ENCODE measurements around the gene ANTXR2. TPM values are rescaled to one million over a fixed set of nuclear protein-coding genes. Genes with fewer than 3 reads are reported as not detected.

The ANTXR2 gene
- total and polyA plus RNA-seq, 4 donors = 35.3 to 74.6 (median 41.2) TPM

DNA sequence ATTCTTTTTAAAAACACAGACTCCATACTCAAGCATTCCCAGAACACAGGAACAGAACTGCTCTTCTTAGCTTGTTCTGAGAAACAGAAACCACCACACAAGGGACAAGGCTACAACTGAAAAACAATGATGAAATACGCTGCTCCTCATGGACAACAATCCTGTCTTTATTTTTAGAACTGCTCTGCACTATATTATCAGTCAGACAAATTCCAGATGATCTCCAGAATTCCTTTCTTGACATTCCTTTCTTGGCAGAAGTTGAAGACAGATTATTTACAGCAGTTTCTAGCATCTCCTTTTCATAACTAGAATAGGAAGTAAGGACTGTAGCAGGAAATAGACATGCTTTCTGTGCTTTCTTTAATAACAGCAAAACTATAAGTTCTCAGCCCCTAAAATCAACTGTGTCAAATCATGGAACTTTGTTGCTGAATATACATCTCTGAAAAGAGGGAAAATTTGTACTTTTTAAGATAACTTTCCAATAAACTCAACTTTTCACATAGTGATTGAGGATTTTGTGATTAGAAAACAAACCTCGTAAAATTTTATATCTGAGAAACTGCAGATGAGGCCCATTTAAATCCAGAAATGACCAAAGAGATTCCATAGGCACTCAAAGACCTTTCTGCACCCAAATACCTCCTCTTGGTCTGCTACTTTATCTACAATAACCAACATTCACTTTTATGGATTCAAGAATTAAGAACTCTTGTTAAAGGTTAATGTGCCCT lies 35.9 kb downstream of the ANTXR2 start:
- peak overlapping the region; percentile 73 for H3K27ac ChIP-seq (ENCODE audit: low read depth, low read length)
- H3K9me3 ChIP-seq (ENCODE audit: control insufficient read depth, insufficient read depth, low read length) = no peaks in the 10 kb centered on the region
- peak in 1 of 6 donors; percentile 41 for DNase-seq (ENCODE audit: low read depth in 4 of 6, low spot score in 6 of 6)
- H3K36me3 ChIP-seq (ENCODE audit: control insufficient read depth, insufficient read depth, low read length) = no peaks in the 10 kb centered on the region
- H3K4me3 ChIP-seq (ENCODE audit: low read depth, low read length) = no peak overlapping the region
- WGBS (ENCODE audit: insufficient coverage) = 62% methylated on average over 1 of the region's 2 CpGs
- no peaks in the 10 kb centered on the region for H3K27me3 ChIP-seq (ENCODE audit: control insufficient read depth, insufficient read depth, low read length)
- H3K4me1 ChIP-seq (ENCODE audit: control insufficient read depth, insufficient read depth, low read length) = no peaks in the 10 kb centered on the region

DNA sequence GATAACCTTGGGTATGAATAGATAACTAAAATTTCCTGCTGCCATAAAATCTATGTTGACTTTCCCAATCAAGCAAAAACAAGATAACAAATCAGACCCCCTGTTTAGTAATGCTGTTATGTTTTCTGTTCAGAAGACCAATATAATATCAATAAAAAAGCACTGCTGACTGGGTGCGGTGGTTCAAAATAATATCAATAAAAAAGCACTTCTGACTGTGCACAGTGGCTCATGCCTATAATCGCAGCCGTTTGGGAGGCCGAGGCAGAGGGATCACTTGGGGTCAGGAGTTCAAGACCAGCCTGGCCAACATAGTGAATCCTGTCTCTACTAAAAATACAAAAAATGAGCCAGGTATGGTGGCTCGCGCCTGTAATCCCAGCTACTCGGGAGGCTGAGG lies 36.7 kb downstream of the ANTXR2 start:
- Histone ChIP-seq H3K27me3 (ENCODE audit: control insufficient read depth, insufficient read depth, low read length) (no peaks in the 10 kb centered on the region), H3K36me3 (ENCODE audit: control insufficient read depth, insufficient read depth, low read length) (no peaks in the 10 kb centered on the region), H3K4me1 (ENCODE audit: control insufficient read depth, insufficient read depth, low read length) (no peaks in the 10 kb centered on the region), H3K27ac (ENCODE audit: low read depth, low read length) (peak overlapping the region; percentile 73), H3K9me3 (ENCODE audit: control insufficient read depth, insufficient read depth, low read length) (no peaks in the 10 kb centered on the region), H3K4me3 (ENCODE audit: low read depth, low read length) (no peak overlapping the region)
- 97% methylated on average over 5 of the region's 7 CpGs for WGBS (ENCODE audit: insufficient coverage)
- DNase-seq (ENCODE audit: low read depth in 4 of 6, low spot score in 6 of 6) = no peak

DNA sequence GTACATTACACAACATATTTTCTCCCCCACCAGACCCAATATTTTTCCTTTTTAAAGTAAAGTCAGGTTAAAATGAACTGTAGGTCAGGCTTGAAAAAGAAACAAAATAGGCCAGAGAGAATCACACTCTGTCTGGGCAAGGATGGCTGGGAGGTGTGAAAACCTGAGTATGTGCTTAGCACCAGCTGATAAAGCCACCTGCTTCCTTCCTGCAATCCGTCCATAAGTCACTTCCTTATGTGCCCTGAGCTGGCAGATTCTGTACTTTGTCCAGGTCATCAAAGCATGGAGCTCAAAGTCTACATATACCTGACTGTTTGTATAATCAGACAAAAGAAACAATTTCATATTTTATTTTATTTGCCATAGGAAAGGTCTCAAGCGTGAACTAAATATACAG lies 37.7 kb downstream of the ANTXR2 start:
- DNase-seq (ENCODE audit: low read depth in 4 of 6, low spot score in 6 of 6) = peak in 1 of 6 donors; percentile 24
- H3K4me1 ChIP-seq (ENCODE audit: control insufficient read depth, insufficient read depth, low read length) = no peaks in the 10 kb centered on the region
- H3K4me3 ChIP-seq (ENCODE audit: low read depth, low read length) = no peak overlapping the region
- no CpG with 5 or more reads among the region's 2 CpGs for WGBS (ENCODE audit: insufficient coverage)
- H3K9me3 ChIP-seq (ENCODE audit: control insufficient read depth, insufficient read depth, low read length) = no peaks in the 10 kb centered on the region
- no peaks in the 10 kb centered on the region for H3K27me3 ChIP-seq (ENCODE audit: control insufficient read depth, insufficient read depth, low read length)
- H3K36me3 ChIP-seq (ENCODE audit: control insufficient read depth, insufficient read depth, low read length) = no peaks in the 10 kb centered on the region
- no peak overlapping the region for H3K27ac ChIP-seq (ENCODE audit: low read depth, low read length)

DNA sequence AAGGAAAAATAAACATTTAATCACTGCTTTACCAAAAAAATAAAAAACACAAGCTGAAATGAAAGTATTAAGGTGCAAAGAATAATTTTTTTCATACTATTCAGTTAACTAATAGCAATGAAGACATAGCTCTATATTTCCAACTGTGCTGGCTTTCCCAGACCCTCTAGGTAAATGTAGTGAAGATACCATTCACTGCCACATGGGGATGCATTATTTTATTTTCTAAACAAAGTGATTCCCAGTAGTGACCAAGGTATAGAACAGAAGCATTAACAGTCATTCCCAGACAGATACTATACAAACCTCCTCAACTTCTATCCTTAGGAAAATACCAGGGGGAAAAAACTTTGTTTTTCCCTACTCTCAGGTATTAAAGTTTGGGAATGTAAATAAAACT lies 39.4 kb downstream of the ANTXR2 start:
- DNase-seq (ENCODE audit: low read depth in 4 of 6, low spot score in 6 of 6) = no peak
- Histone ChIP-seq H3K36me3 (ENCODE audit: control insufficient read depth, insufficient read depth, low read length) (no peaks in the 10 kb centered on the region), H3K4me1 (ENCODE audit: control insufficient read depth, insufficient read depth, low read length) (no peaks in the 10 kb centered on the region), H3K4me3 (ENCODE audit: low read depth, low read length) (no peak overlapping the region), H3K27me3 (ENCODE audit: control insufficient read depth, insufficient read depth, low read length) (no peaks in the 10 kb centered on the region), H3K27ac (ENCODE audit: low read depth, low read length) (no peak overlapping the region), H3K9me3 (ENCODE audit: control insufficient read depth, insufficient read depth, low read length) (no peaks in the 10 kb centered on the region)

DNA sequence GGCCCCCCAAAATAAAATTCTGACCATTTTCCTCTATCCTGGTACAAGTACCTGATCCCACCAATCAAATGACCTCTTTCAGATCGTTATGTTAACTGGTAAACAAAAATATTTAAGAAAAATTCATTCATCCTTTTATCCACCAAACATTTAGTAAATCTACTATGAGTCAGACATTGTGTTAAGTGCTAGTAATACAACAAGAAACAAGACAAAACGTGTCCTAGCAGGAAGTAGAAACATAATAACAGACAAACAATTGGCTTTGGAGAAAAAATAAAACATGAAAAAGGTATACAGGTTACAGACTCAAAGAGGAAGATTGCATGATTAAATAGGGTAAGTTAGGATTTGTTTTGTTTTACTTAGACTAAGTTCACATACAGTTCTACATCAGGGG lies 43.7 kb downstream of the ANTXR2 start:
- no CpG with 5 or more reads among the region's 2 CpGs for WGBS (ENCODE audit: insufficient coverage)
- no peak overlapping the region for H3K4me3 ChIP-seq (ENCODE audit: low read depth, low read length)
- no peak overlapping the region for H3K27ac ChIP-seq (ENCODE audit: low read depth, low read length)
- H3K9me3 ChIP-seq (ENCODE audit: control insufficient read depth, insufficient read depth, low read length) = no peaks in the 10 kb centered on the region
- no peak for DNase-seq (ENCODE audit: low read depth in 4 of 6, low spot score in 6 of 6)
- peaks cover under 1% of the 10 kb centered on the region for H3K36me3 ChIP-seq (ENCODE audit: control insufficient read depth, insufficient read depth, low read length)
- no peaks in the 10 kb centered on the region for H3K27me3 ChIP-seq (ENCODE audit: control insufficient read depth, insufficient read depth, low read length)
- no peaks in the 10 kb centered on the region for H3K4me1 ChIP-seq (ENCODE audit: control insufficient read depth, insufficient read depth, low read length)

DNA sequence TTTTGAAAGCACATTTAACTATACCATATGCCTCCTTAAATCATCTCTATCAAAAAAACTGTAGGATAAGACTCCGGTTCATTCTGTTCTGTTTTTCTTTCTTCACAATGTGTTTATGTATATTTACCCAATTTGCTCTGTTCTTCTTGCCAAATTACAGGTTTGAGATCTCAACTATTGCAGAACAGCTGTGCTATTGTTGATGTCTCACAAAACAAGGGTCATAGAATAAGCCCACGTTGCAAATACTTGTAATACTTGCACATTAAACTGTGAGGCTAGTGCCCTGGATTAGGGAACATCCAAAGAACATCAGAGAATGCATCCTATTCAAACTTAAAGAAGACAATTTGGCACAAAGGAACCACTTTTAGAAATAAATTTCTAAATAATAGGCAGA lies 45.4 kb downstream of the ANTXR2 start:
- Histone ChIP-seq H3K27me3 (ENCODE audit: control insufficient read depth, insufficient read depth, low read length) (no peaks in the 10 kb centered on the region), H3K27ac (ENCODE audit: low read depth, low read length) (no peak overlapping the region), H3K36me3 (ENCODE audit: control insufficient read depth, insufficient read depth, low read length) (peaks cover 2% of the 10 kb centered on the region), H3K4me1 (ENCODE audit: control insufficient read depth, insufficient read depth, low read length) (no peaks in the 10 kb centered on the region), H3K9me3 (ENCODE audit: control insufficient read depth, insufficient read depth, low read length) (no peaks in the 10 kb centered on the region), H3K4me3 (ENCODE audit: low read depth, low read length) (no peak overlapping the region)
- no CpG with 5 or more reads among the region's 2 CpGs for WGBS (ENCODE audit: insufficient coverage)
- peak in 2 of 6 donors; percentile 14 to 32 for DNase-seq (ENCODE audit: low read depth in 4 of 6, low spot score in 6 of 6)

DNA sequence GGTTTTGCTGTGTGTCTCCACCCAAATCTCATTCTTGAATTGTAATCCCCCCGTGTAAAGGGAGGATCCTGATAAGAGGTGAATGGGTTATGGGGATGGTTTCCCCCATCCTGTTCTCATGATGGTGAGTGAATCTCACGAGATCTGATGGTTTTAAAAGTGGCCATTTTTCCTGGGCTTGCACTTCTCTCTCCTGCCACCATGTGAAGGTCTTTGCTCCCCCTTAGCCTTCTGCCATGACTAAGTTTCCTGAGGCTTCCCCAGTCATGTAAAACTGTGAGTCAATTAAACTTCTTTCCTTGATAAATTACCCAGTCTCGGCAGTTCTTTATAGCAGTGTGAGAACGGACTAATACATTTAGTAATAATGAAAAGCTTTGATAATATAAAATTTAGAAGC lies 46.9 kb downstream of the ANTXR2 start:
- Histone ChIP-seq H3K4me3 (ENCODE audit: low read depth, low read length) (no peak overlapping the region), H3K27ac (ENCODE audit: low read depth, low read length) (no peak overlapping the region), H3K27me3 (ENCODE audit: control insufficient read depth, insufficient read depth, low read length) (no peaks in the 10 kb centered on the region), H3K9me3 (ENCODE audit: control insufficient read depth, insufficient read depth, low read length) (no peaks in the 10 kb centered on the region), H3K4me1 (ENCODE audit: control insufficient read depth, insufficient read depth, low read length) (no peaks in the 10 kb centered on the region), H3K36me3 (ENCODE audit: control insufficient read depth, insufficient read depth, low read length) (peaks cover 2% of the 10 kb centered on the region)
- no CpG with 5 or more reads among the region's 4 CpGs for WGBS (ENCODE audit: insufficient coverage)
- DNase-seq (ENCODE audit: low read depth in 4 of 6, low spot score in 6 of 6) = no peak

DNA sequence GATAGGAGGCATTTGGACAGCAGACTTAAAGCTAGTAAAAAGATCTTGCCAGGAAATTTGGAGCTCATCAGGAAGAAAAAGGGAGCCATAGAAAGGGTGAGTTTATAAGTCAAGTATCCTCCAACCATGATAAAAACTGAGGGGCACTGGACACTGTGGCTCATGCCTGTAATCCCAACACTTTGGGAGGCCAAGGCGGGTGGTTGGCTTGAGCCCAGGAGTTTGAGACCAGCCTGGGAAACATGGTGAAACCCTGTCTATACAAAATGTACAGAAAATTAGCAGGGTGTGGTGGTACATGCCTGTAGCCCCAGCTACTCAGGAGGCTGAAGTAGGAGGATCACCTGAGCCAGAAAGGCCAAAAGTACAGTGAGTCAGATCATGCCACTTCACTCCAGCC lies 48.7 kb downstream of the ANTXR2 start:
- no peaks in the 10 kb centered on the region for H3K4me1 ChIP-seq (ENCODE audit: control insufficient read depth, insufficient read depth, low read length)
- no peak overlapping the region for H3K27ac ChIP-seq (ENCODE audit: low read depth, low read length)
- no peaks in the 10 kb centered on the region for H3K27me3 ChIP-seq (ENCODE audit: control insufficient read depth, insufficient read depth, low read length)
- peaks cover 2% of the 10 kb centered on the region for H3K36me3 ChIP-seq (ENCODE audit: control insufficient read depth, insufficient read depth, low read length)
- H3K4me3 ChIP-seq (ENCODE audit: low read depth, low read length) = no peak overlapping the region
- WGBS (ENCODE audit: insufficient coverage) = 100% methylated on average over 1 of the region's 1 CpG
- no peak for DNase-seq (ENCODE audit: low read depth in 4 of 6, low spot score in 6 of 6)
- H3K9me3 ChIP-seq (ENCODE audit: control insufficient read depth, insufficient read depth, low read length) = no peaks in the 10 kb centered on the region

DNA sequence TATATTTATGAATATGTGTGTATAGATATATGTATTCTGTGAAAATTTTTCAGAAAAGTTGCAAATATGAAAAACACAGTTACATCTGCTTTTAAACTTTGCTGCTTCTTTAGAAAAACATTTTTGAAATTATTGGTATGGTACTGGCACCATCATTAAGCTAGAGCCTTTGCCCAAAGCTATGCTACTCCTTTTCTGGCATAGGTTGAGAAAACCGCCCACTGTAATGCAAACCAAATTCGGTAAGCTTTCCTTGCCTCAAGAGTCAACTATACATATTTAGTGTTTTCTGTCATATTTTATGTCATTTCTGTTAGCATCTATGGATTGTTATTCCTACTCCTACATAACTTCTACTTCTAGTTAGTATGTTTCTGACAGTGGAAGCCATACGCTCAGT lies 50.7 kb downstream of the ANTXR2 start:
- no peak for DNase-seq (ENCODE audit: low read depth in 4 of 6, low spot score in 6 of 6)
- no peak overlapping the region for H3K4me3 ChIP-seq (ENCODE audit: low read depth, low read length)
- no peaks in the 10 kb centered on the region for H3K9me3 ChIP-seq (ENCODE audit: control insufficient read depth, insufficient read depth, low read length)
- H3K27ac ChIP-seq (ENCODE audit: low read depth, low read length) = no peak overlapping the region
- no peaks in the 10 kb centered on the region for H3K4me1 ChIP-seq (ENCODE audit: control insufficient read depth, insufficient read depth, low read length)
- H3K27me3 ChIP-seq (ENCODE audit: control insufficient read depth, insufficient read depth, low read length) = no peaks in the 10 kb centered on the region
- H3K36me3 ChIP-seq (ENCODE audit: control insufficient read depth, insufficient read depth, low read length) = peaks cover 2% of the 10 kb centered on the region
- no CpG with 5 or more reads among the region's 3 CpGs for WGBS (ENCODE audit: insufficient coverage)

DNA sequence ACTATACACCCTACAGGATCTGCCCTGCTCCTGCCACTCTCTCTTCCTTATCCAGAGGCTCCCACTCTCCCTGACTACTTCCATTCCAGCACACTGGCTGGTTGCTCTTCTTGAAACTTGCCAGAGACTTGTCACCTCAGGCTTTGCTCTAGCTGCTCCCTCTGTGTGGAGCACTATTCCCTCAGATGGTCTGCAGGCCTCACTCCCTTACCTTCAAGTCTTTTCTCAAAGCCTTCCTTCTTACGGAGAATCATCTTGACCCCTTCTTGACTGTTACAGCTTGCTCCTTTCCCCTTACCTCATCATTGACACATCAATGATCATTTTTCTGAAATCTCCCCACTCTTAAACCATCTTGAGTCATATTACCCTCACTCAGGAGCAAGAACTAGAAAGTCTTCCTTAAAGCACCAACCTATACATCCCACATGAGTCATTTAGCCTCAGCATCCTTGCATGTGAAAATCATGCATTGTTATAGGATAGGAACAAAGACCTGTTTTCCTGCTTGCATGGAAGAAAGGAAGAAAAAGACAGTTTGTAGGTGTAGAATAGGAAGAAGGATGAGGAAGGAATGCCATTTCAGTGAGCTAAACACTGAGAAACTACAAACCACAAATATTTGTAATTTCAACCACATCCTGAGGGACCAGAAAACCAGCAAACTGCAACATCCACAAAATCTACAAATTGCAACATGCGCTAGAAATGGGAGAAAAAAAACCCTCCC lies 55.7 kb downstream of the ANTXR2 start:
- Histone ChIP-seq H3K9me3 (ENCODE audit: control insufficient read depth, insufficient read depth, low read length) (no peaks in the 10 kb centered on the region), H3K27me3 (ENCODE audit: control insufficient read depth, insufficient read depth, low read length) (no peaks in the 10 kb centered on the region), H3K4me1 (ENCODE audit: control insufficient read depth, insufficient read depth, low read length) (no peaks in the 10 kb centered on the region), H3K36me3 (ENCODE audit: control insufficient read depth, insufficient read depth, low read length) (no peaks in the 10 kb centered on the region), H3K4me3 (ENCODE audit: low read depth, low read length) (no peak overlapping the region), H3K27ac (ENCODE audit: low read depth, low read length) (no peak overlapping the region)
- DNase-seq (ENCODE audit: low read depth in 4 of 6, low spot score in 6 of 6) = no peak
- 77% methylated on average over 1 of the region's 2 CpGs for WGBS (ENCODE audit: insufficient coverage)

All from spinal cord (tissue), 10 donors.